Body of pancreas (tissue), 4 donors: Measurements from ENCODE around the gene POLA2.

Experiments
- POLR2A ChIP-seq, 3 donors: fragments of 450-650 bp; IDR thresholded peaks; one replicate each; pipeline ENCODE4 v1.6.1; 2016; ENCODE audit warnings: antibody characterized with exemption in 3 of 3, mild to moderate bottlenecking in 2 of 3
- TF ChIP-seq, protein P1 (sequence below), 7 experiments: fragments of 450-650 bp in 4 of 7; fragments of 200-600 bp in 3 of 7; sonication (generic) in 3 of 7; IDR thresholded peaks; one replicate each; pipeline ENCODE4 v1.5.1; 2016 to 2019; ENCODE audit warnings: antibody characterized with exemption in 7 of 7

DNA sequence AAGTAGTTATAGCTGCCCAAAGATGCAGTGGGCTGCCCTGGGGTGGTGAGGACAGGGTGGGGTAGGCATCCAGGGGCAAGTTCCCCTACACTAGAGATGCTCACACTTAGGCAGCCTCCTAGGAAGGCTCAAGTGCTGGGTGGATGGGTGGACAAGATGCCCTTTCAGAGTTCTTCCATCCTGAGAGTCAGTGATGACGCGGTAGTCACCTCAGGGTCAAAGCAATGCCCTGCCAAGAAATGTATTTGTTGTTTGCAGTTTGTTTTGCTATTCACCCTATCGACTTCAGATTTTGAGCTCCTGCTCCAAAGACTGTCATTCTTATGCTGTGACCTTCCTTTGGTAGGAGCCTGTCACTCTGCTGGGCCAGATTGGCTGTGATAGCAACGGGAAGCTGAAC lies 18.9 kb downstream of the POLA2 start:
- TF ChIP-seq, protein P1, sequence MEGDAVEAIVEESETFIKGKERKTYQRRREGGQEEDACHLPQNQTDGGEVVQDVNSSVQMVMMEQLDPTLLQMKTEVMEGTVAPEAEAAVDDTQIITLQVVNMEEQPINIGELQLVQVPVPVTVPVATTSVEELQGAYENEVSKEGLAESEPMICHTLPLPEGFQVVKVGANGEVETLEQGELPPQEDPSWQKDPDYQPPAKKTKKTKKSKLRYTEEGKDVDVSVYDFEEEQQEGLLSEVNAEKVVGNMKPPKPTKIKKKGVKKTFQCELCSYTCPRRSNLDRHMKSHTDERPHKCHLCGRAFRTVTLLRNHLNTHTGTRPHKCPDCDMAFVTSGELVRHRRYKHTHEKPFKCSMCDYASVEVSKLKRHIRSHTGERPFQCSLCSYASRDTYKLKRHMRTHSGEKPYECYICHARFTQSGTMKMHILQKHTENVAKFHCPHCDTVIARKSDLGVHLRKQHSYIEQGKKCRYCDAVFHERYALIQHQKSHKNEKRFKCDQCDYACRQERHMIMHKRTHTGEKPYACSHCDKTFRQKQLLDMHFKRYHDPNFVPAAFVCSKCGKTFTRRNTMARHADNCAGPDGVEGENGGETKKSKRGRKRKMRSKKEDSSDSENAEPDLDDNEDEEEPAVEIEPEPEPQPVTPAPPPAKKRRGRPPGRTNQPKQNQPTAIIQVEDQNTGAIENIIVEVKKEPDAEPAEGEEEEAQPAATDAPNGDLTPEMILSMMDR (IDR thresholded peaks at IDR 0.05), result no peak
- no peak for TF ChIP-seq POLR2A (IDR thresholded peaks at IDR 0.05)
